GM03348 (cell line): ENCODE results near the gene COLEC11.
A peak's percentile ranks its signal among the peaks of the same experiment; 100 is the strongest.
"Not testable (repeated sequence)": the region's sequence is repeated elsewhere in the genome, so short reads cannot be mapped to it uniquely, and the experiment has no call there.

Source experiments
- DNase-seq: peaks from one replicate; pipeline ENCODE4 v3.0.0; 2012; ENCODE audit warnings: low spot score

Gene COLEC11

GRCh38 chr2:3594493-3595281, at the start of gene COLEC11:
COLEC11 (plus strand) TSS chr2:3595112; CDS start chr2:3604341, 9,229 bp downstream.
- DNase-seq: peak; percentile 63

GRCh38 chr2:3545788-3546478, 49.0 kb upstream of the COLEC11 start:
- no peak for DNase-seq

GRCh38 chr2:3547915-3548314, 47.0 kb upstream of the COLEC11 start:
- DNase-seq: no peak

DNA sequence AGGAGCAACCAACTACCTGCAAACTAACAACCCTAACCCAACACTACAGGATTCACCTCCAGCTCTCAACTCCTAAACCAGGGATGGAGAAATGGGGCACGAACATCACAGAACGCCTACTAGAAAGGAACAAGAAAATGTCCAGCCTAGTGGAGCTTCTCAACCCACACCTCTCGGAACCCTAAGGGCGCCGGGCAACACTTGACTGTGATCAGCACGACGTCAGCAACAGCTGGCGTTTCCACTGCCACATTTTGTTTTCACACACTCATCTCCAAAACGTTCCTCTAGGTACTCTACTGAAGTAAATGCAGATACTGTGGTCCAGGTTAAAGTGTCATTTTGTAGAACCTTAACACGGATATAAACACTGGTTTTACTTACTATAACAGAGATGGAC, 41.0 kb upstream of the COLEC11 start:
- no peak for DNase-seq

- DNase-seq: peak; percentile 7
These were observed 37.2 kb upstream of the COLEC11 start for GRCh38 chr2:3557639-3558204.

- DNase-seq: peak; percentile 100
These were observed 36.5 kb upstream of the COLEC11 start, which contains the start of gene RNASEH1 for GRCh38 chr2:3558205-3559014. RNASEH1 (minus strand) TSS chr2:3558333; CDS start chr2:3558260, 73 bp downstream.

DNA sequence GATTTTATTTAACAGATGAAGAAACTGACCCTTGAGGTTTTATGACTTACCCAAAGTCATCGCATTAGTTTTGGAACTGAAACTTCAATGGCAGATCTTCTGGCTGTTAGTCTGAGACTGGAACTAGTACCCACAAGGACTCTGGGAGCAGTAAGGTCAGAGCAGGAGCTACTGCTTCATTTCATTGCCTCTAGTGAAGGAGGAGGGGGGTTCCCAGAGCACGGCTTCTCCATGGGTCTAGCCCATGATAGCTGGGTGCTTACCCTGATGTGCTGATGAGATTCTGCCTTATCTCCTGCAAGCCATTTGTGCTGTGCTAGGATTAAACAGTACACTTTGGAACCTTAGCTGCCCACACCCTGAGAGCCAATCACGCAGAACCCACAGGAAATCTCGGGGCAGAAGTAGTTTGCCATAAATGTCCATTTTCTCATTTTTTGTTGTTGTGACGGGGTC, 31.4 kb upstream of the COLEC11 start:
- DNase-seq: no peak

GRCh38 chr2:3565117-3565516, 29.8 kb upstream of the COLEC11 start:
- DNase-seq: no peak

DNA sequence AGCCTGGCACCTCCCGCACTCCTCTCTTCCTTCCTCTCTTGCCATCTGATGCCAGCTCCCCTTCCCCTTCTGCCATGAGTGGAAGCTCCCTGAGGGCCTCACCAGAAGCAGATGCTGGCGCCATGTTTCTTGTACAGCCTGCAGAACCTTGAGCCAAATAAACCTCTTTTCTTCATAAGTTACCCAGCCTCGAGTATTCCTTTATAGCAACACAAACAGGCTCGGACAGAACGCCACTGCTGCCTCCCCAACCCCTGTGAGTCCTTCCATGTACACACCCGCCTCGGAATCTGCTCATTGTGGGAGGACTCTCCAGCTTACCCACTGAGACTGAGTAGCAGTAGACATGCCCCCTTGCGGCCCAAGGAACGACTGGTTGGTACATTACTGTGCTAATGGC, 28.1 kb upstream of the COLEC11 start:
- no peak for DNase-seq

GRCh38 chr2:3569656-3570055, 25.3 kb upstream of the COLEC11 start:
- DNase-seq: not testable (repeated sequence)

GRCh38 chr2:3571284-3571683, 23.6 kb upstream of the COLEC11 start:
- no peak for DNase-seq

- DNase-seq: no peak
These were observed 22.3 kb upstream of the COLEC11 start for GRCh38 chr2:3572620-3573019.

- DNase-seq: no peak
These were observed 20.8 kb upstream of the COLEC11 start for GRCh38 chr2:3574155-3574554.

GRCh38 chr2:3575534-3576262, 19.2 kb upstream of the COLEC11 start:
- peak; percentile 45 for DNase-seq

GRCh38 chr2:3576263-3576630, 18.7 kb upstream of the COLEC11 start:
- not testable (repeated sequence) for DNase-seq

DNA sequence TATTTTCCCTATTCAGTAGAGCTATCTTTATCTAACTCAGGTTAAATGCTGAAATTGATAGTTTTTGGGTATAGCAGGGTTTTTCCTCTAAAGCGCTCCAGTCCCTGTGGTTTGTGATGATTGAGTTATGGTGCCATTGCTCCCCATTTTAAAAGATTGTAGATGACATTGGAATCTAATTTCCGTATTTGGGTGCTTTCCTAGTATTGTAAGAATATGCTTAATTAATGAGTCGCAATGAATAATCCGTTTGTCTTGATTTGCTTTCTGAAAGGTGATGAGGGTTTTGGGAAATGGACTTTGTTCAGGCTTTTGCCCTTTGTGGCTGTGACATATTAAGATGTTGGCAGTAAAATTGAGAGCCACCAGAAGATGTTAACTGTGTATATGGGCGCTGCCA, 15.9 kb upstream of the COLEC11 start:
- DNase-seq: no peak

DNA sequence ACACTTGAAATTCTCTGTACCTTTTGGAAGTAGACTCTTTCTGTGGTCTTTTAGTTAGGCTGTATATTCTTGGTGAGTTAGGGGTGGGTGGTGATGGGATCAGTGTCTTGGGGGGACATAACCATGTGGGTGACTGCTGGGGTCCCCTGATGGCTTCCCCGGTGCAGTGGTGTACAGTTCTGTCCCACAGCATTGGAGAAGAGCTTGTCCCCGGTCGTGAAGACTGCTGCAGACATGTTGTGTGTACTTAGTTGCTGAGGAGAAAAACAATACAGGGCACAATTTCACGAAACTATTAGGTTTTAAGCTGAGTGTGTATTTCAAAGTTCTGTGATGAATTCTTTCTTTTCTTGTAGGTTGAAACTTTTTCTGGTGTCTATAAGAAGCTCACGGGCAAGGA, 14.5 kb upstream of the COLEC11 start:
- no peak for DNase-seq

- DNase-seq: no peak
These were observed 13.3 kb upstream of the COLEC11 start for GRCh38 chr2:3581367-3582262.

DNA sequence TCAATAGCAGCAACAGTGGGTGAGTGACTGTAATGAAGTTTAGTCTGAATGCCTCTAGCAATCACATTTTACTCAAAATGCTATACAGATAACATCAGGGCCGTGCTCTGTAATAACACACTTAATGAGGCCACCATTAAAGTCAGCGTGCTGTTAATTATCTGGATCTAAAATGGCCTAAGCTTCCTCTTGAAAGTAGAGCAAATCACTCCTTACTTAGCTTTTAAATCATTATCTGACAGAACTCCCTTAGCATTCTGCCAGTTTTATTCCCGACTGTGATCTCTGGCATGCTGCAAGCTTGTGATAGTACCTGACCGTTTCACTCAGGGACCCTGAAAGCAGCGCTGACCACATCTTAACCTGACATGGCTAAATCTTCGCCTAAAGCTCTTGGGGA, 10.8 kb upstream of the COLEC11 start:
- DNase-seq: no peak

DNA sequence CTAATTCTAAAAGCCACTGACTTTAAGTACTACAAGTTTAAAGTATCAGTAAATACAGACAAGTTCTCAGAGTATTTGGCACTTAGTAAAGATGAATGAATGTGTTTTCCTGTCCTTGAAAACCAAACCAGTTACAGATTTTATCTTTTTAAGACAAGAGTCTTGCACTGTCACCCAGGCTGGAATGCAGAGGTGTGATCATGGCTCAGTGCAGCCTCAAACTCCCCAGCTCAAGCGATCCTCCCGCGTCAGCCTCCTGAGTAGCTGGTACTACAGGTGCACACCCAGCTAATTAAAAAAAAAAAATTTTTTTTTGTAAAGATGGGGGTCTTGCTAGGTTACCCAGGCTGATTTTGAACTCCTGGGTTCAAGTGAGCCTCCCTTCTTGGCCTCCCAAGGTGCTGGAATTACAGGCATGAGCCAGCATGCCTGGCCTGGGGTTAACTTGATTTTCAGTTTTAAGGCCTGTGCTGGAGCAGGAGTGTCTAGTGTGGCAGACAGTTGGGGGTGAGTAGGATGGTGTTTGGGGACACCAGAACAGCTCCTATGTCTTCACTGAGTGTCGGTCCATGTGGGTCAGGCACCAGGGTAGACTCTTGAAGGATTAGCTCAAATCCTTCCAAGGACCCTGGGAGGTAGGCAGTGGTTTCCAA, 10.2 kb upstream of the COLEC11 start:
- DNase-seq: no peak
